ENCODE data around the gene IFI30.
A peak's percentile ranks its signal among the peaks of the same experiment; 100 is the strongest.
"Not testable (repeated sequence)": the region's sequence is repeated elsewhere in the genome, so short reads cannot be mapped to it uniquely, and the experiment has no call there.

IFI30 gene

DNA sequence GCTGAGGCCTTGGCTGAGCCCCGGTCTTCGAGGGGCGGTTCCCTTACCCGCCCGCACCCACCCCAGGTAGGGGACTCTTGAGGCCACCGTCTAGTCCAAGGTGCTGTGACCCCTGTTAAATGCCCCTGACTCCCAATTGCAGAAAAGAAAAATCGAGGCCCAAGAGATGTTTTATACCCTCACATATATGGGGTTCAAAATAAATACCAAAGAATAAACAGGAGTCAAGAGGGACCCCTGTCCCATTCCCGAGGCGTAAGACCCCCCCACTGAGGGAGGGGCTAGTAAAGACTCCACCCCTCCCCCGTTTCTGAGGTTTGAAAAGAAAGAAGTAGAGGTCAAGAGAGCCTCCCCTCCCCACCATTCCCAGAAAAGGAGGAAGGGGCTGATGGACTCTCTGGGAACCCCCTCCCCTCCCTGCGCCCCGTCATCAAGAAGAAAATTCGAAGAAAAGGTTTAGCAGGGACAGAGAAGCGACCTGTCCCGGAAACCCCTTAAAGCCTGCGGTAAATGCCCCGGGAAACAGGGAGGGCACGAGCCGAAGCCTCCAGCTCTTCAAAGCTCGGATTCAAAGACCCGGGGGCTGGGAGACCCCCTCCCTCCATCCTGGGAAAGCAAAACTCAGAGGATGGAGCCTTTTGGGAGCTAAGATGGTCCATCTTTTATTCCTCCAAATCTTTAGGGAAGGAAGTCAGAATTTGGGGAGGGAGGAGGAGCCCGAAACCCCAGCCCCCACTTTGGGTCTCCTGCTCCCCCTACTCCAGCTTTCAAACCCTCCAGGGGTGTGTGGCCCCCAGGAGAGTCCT is 31.0 kb downstream of the IFI30 start:
- peak; percentile 60 to 84 for DNase-seq

GRCh38 chr19:18205200-18205892 is 31.7 kb downstream of the IFI30 start:
- peak in 1 of 2 experiments; percentile 43 for DNase-seq

DNA sequence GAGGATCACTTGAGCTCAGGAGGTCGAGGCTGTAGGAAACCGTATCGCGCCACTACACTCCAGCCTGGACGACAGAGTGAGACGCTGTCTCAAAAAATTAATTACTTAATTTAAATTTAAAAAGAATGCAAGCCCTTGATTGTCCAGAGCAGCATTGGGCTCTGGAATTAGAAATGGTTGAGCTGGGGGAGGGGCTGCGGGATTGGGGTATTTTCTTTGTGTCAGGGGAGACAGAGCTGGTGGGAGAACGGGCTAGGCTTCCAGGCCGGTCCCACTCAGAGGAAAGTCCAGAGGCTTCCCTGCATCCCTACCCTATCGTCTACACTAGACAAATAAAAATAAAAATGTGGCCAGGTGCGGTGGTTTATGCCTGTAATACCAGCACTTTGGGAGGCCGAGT is 32.4 kb downstream of the IFI30 start:
- DNase-seq: no peak

GRCh38 chr19:18208098-18208951 is 34.7 kb downstream of the IFI30 start:
- peak in 1 of 2 experiments; percentile 52 for DNase-seq

DNA sequence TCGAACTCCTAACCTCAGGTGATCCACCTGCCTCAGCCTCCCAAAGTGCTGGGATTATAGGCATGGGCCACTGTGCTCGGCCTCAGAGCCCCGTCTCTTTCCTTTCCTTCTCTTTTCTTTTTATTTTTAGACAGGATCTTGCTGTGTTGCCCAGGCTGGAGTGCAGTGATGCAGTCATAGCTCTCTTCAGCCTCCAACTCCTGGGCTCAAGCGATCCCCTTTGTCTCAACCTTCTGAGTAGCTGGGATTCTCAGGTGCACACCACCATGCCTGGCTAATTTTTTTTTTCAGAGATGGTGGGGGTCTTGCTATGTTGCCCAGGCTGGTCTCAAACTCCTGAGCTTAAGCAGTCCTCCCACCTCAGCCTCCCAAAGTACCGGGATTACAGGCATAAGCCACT is 36.3 kb downstream of the IFI30 start:
- DNase-seq: not testable (repeated sequence)

GRCh38 chr19:18211683-18212082 is 38.1 kb downstream of the IFI30 start:
- no peak for DNase-seq

- no peak for DNase-seq
These were observed 41.3 kb downstream of the IFI30 start for GRCh38 chr19:18214779-18215433.

DNA sequence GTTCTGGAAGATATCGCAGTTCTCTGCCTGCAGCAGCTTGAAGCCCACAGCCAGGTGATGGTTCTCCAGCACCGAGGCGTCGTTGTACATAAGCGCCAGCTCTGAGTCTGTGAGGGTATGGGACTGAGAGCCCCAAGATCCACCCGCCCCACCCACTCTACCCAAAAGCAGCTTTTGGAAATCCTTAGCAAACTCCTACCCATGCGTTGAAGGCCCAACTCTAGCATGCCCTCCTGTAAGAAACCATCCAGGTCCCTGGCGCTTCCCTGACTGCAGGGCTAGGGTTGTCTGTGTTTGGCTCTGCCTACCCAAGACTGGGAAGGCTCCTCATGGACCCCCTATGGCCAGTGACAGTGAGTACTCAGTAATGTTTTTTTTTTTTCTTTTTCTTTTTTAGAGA is 43.2 kb downstream of the IFI30 start:
- no peak for DNase-seq

DNA sequence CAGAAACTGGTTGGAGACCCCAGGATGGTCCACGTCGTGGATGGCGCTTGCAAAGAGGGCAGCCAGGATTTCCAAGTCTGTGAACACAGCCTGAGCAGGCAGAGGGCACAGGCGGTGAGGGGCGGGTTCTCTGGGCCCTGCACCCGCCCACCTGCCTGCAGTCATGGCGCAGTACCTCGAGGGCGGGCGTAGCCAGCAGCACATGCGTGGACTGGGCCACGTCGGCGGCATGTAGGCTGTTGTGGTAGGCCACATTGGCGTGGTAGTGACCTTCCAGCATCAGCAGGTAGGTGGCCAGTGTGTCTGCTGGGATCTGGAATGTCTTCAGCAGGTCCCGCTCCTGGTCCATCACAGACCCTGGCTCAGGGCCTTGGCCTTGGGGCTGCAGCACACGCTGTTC is 44.5 kb downstream of the IFI30 start:
- DNase-seq: no peak

DNA sequence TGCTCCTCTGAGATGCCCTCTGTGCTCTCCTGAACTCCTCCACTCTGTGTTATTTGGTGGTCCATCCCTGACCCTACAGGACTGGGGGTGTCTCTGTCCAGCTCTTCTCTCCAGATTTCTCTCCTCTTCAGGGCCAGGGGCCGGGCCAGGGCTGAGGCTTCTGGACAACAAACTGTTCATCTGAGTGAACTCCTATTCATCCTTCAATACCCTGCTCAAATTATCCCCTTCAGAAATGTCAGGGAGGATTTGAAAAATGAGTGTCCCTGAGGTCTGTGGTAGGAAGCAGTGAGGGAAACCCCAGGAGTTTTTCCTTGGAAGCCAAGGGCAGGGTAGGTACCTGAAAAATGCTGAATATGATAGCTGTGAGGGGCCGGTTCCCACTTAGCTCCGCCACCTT is 45.0 kb downstream of the IFI30 start:
- DNase-seq: no peak

DNA sequence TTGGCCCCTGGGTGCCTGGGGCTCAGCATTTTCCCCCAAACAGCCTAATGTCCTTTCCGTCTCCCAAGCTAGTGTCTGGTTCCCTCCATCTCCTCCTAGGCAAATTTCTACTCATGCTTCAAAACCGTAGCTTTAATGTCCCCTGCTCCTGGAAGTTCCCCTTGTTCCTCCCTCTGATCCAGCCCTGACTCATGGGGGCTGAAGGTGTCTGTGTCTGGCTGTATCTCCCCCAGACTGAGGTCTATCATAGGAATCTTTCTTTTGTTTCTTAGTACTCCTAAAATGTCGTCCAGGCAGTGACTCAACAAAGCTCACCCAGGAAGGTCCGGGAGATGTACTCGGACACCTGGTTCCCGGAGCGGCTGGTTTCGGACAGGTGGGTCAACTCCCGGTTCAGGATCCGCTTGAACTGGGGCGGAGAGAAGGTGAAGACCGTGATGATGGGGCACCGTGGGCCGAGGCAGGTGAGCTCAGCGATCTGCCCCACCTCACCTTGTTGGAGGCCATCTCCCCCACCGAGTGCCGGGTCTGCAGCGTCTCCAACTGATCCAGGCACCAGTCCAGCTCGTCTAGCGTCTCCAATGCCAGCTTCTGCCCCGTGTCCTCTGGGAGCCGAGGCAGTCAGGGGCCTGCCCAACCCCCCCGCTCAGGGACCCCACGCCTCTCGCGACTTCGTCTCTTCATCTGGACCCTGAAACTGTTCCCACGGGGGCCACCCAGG is 46.5 kb downstream of the IFI30 start:
- no peak for DNase-seq

- peak in 1 of 2 experiments; percentile 49 for DNase-seq
These were observed 47.1 kb downstream of the IFI30 start for GRCh38 chr19:18220632-18221275.

GRCh38 chr19:18221815-18222725 is 48.5 kb downstream of the IFI30 start:
- no peak for DNase-seq

DNA sequence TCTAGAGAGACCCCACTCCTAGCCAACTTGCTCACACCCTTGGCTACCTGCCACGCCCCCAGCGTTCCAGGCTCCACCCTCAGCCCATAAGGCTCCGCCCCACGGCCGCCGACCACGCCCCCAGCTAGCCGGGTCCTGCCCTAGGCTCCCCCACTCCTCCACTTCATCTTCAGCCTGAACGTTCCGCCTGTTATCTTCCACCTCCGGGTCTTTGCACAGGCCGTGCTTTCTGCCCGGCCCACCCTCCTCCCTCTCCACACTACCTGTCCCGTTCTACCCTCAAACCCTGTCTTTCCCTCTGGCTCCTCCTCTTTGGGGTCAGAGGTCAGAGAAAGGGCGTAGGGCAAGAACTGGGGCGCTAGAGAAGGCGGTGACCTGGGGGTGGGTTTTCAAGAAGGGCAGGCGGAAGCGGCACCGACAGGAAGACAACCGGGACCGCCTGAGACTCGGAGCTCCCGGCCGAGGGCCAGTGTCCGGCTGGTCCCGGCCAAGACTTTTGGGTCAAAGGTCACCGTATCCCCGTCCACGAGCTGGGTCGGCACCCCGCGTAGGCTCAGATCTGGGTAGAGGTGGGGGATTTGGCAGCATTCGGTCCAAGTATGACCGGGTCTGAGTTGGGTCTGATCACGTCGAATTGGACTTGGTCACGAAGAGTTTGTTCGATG is 50.4 kb downstream of the IFI30 start:
- DNase-seq: peak in 1 of 2 experiments; percentile 35

DNA sequence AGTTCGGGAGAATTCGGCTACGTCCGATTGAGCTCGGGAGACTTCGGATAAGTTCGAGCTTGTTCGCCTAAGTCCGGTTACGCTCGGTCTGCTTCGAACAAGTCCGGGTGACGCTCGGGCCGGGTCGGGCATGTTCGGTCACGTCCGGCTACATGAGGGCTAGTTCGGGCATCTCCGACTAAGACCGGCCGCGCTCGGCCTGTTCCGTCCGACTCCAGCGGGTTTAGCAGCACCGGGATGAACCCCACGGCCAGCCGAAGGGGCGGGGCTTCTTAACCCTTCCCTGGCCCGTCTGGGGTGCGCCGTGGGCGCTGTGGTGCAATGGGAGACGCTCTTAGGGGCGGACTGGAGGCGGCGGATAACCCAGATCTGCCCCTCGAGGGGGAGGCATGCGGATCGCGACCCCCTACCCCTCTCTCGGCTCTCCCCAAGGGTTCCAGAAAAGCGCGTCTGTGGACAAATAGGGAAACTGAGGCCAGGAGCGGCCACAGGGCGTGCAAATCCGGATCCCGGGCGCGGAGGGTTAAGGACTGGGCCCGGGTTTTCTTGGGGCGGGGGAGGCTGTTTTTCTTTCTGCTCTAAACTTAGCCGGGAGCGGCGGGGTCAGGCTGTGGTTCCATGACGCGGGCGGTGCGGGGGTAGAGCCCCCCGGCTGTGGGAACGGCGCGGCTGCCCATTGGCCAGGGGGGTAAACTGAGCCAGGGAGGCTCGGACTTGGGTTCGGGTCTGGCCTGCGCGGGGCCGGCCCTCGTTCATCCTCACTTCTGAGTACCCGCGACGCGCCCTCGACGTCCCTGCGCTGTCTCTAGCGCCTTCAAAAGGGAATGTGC is 51.1 kb downstream of the IFI30 start:
- DNase-seq: peak; percentile 89 to 97

- DNase-seq: no peak
These were observed 51.7 kb downstream of the IFI30 start for GRCh38 chr19:18225355-18225701.

DNA sequence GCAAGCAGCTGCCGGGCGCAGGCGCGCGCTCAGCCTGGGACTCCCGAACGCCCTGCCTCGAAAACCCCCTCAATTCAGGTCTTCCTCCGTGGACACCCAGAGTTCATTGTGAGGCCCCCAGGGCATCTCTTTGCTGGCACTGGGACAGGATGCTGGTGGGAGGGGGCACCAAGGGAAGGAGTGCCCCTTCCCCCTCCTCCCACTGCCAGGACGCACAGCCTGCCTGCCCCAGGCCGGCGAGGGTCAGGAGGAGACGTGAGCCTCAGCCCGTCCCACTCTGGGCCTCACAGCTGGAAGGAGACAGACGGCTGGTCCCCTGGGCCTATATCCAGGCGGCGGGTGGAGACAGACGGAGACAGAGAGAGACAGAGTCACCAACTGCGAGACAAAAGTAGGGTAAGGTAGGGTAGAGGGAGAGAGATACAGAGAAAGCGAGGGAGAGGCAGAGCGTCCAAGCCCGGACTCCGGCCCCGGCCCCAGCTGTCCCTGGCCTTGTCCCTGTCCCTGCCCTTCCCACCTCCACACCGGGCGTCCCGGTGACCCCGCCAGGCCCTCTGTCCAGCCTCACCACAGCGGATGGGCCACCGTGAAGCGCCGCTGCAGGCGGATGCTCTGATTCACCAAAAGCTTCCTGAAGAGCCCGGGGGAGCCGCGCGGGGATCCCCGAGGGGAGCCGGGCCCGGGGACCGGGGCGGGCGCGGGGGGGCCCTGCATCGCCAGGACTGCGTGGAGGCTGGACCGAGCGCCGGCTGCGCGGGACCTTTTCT is 52.3 kb downstream of the IFI30 start, which contains the start of gene PDE4C:
Gene PDE4C, minus strand, starts transcription at position 737 of the 767 bp plus-strand sequence. Its CDS starts 23 bp downstream, at position 714.
- peak in 1 of 2 experiments; percentile 19 for DNase-seq

Measured in NCI-H526 (cell line).